ENCODE results near the gene SDC3.

- TF ChIP-seq POLR2A (IDR thresholded peaks at IDR 0.05) (no peak), CTCF (IDR thresholded peaks at IDR 0.05) (no peak)
Measured at GRCh38 chr1:30875197-30875596, 33.4 kb downstream of the SDC3 start.
